Left lobe of liver (tissue), 2 donors: ENCODE data around the gene PDCD1. TPM values are rescaled to one million over a fixed set of nuclear protein-coding genes. Genes with fewer than 3 reads are reported as not detected.
"Not testable (repeated sequence)": the region's sequence is repeated elsewhere in the genome, so short reads cannot be mapped to it uniquely, and the experiment has no call there.

Experiments
- ATAC-seq: fragments of 200-7000 bp; cut with Tn5 transposase; one replicate; pipeline ENCODE4 v1.9.1; 2020; ENCODE audit warnings: mild to moderate bottlenecking, moderate library complexity
- DNase-seq: peaks from one replicate; pipeline ENCODE4 v3.0.0-alpha.2; 2020; ENCODE audit warnings: low spot score
- total RNA-seq: library from RNA; stranded (reverse); gene quantifications from one replicate; pipeline ENCODE4 v1.2.1, GENCODE V29; 2021
- donor health status: DM: no; HTN: no; CAD: no; lungs with moderate emphysema.
- donor health status: DM: no; HTN: yes; CAD: no.

Gene PDCD1
- total RNA-seq, 1 donor from 2014 or later, result 0.18 TPM

DNA sequence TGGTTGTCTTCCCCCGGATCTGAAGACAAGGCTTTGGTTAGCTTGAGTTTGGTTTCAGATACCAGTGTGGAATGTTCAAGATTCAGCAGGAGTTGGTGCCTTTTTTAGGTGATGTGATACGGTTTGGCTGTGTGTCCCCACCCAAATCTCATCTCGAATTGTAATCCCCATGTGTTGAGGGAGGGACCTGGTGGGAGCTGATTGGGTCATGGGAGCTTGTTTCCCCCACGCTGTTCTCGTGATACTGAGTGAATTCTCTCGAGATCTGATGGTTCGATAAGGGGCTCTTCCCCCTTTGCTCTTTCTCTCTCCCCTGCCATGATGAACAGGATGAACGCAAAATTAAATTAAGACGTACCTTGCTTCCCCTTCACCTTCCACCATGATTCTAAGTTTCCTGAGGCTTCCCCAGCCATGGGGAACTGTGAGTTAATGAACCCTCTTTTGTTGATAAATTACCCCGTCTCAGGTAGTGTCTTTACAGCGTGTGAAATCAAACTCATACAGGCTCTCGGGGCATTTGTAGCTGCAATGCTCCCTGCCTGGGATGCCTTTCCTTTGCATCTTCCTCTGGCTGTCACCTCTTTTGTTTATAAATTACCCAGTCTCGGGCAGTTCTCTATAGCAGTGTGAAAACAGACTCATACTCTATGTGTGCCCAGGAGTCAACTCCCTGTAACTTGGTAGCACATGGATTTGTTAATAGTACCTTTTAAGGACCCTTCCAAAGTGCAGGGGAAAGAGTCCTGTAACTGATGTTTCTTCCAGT lies 21.3 kb downstream of the PDCD1 start:
- ATAC-seq (no peak), DNase-seq (no peak)

DNA sequence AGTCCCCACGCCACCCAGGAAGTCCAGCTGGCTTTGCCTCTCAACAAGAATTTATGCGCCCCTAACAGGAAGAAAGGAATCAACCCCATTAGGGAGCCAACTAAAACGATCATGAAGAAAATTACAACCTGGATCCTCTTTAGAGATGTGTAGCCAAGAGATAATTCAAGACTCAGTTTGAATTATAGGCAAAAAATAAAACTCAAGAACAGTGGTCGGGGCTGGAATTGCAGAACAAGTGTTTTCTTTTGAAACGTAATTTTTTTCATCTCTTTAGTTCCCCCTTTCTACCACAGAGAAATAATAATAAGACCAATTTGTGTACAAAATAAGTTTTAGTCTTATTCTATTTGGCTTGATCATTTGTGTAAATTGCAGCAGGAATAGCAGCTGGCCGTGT lies 22.4 kb downstream of the PDCD1 start:
- DNase-seq (no peak), ATAC-seq (no peak)

DNA sequence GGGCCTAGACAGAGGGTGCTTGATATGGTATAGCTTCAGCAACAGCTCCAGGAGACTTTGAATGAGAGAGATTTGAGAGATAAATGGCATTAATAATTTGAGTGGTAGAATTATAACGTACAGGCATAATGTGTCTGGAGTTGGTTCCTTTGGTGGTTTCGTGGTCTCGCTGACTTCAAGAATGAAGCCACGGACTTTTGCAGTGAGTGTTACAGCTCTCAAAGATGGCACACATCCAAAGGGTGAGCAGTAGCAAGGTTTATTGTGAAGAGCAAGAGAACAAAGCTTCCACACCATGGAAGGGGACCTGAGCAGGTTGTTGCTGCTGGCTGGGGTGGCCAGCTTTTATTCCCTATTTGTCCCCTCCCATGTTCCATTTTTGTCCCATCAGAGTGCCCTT lies 23.1 kb downstream of the PDCD1 start:
- ATAC-seq (no peak), DNase-seq (no peak)

DNA sequence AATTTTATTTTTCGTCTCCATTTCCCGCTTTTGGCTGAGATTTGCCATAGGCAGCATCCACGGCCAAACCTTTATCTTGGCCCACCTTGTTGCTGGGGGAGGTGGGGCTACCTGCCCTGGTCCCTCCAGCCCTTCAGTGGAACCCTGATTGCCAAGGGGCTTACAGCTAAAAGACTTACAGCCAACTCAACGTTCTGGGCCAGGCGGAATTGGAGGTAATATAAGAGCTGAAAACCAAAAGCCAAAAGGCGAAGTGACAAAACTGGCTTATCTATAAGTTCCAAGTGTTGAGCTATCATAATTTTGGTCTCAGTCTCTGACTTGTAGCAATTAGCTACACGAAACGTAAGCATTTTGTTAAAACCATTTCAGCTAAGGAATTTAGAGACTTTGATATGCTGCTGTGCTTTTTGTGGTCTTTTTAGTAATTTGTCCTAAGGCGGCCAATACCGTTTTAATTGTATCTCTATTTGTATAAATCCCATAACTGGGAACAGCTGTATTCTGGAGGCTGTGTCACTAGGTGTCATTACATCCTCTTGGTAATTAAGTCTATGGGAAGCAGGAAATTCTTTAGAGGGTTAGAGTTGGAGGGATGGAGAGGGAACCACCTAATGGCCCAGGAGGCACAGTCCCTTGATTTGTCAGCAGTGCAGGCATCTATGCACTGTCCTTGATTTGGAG lies 24.0 kb downstream of the PDCD1 start:
- no peak for ATAC-seq
- no peak for DNase-seq

DNA sequence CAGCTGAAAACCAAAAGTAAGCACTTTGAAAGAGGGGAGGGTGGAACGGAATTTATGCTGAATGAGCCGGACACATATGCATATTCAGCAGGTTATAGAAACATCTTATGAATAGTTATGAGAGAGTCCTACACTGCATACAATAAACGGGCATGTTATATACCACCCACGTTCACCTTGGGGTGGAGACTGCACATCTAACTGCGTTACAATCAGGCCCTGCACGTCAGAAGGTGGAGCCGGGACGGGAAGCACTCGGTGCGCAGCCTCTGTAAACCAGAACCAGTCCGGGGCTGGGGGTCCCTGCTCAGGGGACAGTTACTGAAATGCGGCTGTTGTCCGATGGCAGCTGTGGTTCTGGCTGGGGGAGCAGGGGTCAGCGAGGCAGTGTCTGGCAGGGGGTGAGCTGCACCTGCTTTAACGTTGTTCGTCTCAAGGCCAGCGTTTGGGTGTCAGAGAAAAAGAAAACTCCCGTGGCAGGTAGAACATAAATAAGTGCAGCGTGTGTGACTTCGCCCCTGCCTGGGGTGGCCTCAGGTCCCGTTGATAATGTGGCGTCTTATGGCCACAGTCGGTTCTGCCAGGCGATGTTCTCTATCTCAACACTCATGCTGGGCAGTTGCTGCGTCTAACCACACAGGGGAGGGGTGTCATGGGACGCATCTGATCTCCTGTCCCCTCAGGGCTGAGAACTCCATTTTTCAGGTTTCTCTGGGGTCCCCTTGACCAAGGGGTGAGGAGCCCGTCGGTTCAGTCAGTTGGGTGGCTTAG lies 24.8 kb downstream of the PDCD1 start:
- not testable (repeated sequence) for ATAC-seq, DNase-seq

DNA sequence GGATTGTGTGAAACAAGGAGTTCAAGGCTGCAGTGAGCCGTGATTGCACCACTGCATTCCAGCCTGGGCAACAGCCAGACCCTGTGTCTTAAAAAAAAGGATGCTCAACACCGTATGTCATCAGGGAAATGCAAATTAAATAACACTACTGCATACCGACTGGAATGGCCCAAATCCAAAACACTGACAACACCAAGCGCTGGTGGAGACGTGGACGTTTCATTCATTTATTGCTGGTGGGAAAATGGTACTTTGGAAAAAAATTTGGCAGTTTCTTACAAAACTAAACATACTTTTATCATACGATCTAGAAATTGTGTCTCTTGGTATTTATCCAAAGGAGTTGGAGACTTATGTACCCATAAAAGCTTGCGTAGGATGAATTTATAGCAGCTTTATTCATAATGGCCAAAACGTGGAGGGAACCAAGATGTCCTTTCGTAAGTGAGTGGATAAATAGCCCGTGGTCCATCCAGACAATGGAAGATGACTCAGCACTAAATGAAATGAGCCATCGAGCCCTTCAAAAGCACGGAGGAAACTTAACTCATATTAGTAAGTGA lies 25.5 kb downstream of the PDCD1 start:
- ATAC-seq (no peak), DNase-seq (no peak)

DNA sequence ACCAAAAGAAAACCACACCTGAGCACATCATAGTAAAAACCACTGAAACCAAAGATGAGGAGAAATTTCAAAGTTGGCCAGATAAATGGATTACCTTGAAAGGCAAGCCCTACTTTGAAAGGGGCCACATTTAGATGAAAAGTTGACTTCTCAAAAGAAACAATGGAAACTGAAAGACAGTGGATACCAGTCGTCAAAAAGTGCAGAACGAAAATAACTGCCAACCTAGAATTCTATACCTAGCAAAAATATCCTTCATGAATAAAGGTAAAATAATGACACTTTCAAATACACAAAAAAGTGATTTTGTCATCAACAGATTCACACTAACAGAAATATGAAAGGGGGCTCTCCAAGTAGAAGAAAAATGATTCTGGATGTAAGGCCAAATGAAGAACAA lies 31.3 kb downstream of the PDCD1 start:
- ATAC-seq (no peak), DNase-seq (no peak)

DNA sequence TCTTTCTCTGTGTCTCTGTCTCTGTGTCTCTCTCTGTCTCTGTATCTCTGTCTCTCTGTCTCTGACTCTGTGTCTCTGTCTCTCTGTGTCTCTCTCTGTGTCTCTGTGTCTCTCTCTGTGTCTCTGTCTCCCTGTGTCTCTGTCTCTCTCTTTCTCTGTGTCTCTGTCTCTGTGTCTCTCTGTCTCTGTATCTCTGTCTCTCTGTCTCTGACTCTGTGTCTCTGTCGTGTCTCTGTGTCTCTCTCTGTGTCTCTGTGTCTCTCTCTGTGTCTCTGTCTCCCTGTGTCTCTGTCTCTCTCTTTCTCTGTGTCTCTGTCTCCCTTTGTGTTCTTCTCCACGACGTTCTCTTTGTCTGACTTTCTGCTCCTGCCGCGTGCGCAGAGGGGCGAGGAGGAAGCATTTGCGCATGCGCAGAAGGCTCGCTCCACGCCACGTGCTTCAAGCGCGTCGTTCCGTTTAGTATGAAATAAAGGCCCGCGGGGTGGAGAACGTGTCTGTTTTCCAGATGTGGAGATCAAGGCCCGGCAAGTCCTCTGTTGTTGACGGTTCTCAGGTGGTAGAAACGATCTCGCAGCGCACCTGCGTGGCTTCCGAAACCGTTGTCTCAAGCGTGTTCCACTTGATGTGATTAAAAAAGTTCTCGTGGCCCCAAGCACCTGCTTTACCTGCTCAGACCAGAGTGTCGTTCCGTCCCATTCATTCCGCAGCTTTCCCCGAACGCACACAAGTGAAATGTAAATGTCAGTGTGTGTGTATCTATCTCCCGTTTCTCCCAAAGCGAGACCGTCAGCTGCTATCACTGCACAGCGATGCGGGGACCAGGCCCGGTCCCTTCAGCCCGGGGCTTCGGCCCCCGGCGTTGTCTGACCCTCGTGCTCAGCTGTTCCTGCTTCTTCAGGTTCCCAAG lies 34.9 kb downstream of the PDCD1 start:
- not testable (repeated sequence) for DNase-seq, ATAC-seq

DNA sequence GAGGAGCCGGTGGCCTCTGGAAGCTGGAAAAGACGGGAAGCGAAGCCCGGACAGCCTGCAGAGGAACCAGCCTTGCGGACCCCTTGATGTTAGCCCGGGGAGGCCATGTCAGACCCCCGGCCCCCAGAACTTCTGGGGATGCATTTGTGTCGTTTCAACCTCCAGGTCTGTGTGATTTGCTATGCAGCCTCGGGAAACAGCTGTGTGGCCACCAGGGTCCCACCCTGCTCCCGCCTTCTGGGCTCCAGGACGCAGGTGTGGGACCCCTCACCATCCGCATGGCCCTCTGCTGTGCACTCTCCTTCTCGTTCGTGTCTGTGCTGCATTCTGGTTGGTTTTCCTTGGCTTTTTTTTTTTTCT lies 36.5 kb downstream of the PDCD1 start:
- DNase-seq (no peak), ATAC-seq (no peak)

DNA sequence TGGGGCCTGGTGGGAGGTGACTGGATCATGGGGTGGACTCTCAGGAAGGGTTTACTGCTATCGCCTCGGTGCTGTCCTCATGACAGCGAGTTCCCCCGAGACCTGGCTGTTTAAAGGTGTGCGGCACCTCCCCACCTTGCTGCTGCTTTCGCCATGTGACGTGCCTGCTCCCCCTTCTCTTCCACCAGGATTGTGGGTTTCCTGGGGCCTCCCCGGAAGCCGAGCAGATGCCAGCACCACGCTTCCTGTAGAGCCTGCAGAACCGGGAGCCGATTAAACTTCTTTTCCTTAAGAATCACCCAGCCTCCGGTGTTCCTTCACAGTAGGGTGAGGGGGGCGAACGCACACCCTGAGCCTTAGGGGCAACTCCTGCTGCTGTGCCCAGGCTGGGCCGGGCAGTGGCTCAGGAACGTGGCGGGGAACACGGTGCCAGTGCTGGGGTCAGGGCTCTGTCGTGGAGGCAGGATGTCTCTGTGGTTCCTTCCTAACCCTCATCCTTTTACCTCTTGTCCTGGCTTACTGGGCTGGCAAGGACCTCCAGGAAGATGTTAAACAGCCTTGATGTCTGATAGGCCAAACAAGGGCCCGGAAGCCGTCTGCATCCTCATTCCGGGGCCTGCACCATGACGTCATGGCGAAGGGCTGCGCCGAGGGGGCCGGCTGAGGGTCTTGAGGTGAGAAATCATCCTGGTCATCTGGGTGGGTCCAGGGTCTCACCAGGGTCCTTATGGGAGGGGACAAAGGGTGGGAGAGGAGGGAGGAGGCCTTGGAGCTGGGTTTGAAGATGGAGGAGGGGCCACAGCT lies 37.0 kb downstream of the PDCD1 start:
- DNase-seq, result peak; percentile 44

DNA sequence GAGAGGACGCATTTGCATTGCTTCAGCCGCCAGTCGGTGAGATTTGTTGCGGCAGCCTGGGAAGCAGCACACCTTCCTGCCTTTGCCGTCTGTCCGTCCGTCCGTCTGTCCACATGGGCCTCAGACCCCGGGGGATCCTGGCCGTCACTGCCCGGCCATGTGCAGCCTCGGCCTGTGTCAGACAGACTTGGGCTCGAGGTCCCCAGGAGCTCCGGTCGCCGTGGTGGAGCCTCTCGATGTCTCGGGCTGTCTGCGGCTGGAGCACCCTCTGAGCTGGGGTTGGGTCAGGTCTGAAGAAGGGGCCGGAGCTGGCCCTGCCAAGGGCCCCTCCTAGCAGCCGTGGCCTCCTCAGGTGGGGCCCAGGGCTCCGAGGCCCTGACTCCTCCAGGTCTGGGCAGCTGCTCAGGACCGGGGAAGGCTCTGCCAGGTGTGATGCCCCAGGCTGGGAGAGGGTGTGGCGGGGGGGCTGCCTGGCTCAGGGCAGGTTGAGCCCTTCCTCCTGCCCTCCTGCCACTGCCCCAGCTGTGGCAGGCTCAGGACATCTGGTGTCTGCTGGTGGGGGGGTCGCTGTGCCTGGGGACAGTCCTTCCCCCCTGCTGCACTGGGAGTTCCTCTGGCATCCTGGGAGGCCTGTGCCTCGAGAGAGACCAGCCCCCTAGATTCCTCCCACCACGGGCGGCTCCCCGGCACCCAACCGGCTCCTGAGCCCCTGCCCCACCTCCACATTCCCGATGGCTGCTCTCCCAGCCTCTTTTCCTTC lies 37.9 kb downstream of the PDCD1 start:
- ATAC-seq (no peak), DNase-seq (peak; percentile 44)

More for the DNA sequence above, 37.0 kb downstream of the PDCD1 start:
- ATAC-seq, result no peak

DNA sequence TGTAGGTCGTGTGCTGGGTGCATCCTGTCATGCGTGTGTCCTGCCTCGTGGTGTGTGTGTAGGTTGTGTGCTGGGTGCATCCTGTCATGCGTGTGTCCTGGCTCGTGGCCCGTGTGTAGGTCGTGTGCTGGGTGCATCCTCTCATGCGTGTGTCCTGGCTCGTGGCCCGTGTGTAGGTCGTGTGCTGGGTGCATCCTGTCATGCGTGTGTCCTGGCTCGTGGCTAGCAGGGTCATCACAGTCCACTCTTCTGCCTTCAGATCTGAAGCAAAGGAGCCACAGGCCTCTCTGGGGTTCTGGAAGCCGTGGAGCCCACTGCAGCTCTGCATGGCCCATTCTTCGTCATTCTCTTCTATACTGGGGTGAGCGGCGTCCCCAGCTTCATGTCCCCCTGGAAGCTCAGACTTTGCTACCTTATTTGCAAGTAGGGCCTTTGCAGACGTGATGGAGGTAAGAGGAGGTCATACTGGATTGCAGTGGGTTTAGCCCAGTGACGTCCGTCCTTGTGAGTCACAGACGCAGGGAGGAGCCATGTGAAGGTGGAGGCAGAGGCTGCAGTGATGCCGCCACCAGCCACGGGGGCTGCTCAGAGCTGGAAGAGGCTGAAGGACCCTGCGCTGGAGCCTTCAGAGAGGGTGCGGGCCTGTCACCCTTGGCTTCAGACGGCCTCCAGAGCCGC lies 38.6 kb downstream of the PDCD1 start:
- ATAC-seq, result not testable (repeated sequence)
- peak; percentile 52 for DNase-seq

DNA sequence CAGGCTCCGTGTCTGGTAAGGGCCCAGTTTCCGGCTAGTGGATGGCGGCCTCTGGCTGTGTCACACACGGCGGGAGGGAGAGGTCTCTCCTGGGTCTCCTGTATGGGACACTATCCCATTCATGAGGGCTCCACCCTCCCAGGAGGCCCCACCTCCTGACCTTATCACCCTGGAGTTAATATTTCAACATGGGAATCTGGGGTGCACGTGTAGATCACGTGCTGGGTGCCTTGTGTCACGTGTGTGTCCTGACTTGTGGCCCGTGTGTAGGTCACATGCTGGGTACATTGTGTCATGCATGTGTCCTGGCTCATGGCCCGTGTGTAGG lies 39.8 kb downstream of the PDCD1 start:
- ATAC-seq, result peak; percentile 86
- DNase-seq, result peak; percentile 89

DNA sequence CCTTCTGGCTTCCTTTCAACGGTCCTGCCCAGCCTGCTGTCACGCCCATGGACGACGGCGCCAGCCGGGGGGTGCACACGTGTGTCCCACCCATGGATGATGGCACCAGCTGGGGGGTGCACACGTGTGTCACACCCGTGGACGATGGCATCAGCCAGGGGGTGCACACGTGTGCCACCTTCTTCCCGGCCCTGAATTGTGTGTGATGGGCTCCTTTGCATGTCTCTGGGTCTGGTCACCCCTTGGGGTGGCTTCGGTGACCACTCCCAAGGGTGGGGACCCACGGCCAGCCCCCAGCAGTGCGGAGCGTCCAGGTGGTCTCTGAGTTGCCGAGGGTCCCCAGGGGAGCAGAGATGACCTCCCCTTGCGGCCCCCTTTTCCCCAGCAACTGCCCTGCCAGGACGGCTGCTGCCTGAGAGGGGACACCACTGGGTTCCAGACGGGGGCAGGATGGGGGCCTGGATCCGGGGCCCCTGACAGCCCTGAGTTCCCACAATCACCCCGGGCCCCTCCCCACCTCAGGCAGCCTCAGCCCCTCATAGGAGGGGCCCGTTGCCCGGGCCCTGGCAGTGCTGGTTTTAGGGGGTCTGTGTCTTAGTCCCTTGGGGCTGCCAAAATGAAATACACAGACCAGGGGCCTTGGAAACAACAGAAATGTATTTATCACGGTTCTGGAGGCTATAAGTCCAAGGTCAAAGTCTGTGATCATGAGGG lies 40.3 kb downstream of the PDCD1 start:
- peak; percentile 14 for ATAC-seq

DNA sequence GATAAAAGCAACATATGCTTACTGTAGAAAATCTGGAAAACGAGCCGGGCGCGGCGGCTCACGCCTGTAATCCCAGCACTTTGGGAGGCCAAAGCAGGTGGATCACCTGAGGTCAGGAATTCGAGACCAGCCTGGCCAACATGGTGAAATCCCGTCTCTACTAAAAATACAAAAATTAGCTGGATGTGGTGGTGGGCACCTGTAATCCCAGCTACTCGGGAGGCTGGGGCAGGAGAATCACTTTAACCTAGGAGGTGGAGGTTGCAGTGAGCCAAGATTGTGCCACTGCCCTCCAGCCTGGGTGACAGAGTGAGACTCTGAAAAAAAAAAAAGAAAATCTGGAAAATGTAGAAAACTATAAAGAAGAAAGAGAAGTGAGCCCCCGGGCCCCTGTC lies 40.9 kb downstream of the PDCD1 start:
- ATAC-seq, result not testable (repeated sequence)

More for the DNA sequence above, 40.3 kb downstream of the PDCD1 start:
- peak; percentile 53 for DNase-seq

DNA sequence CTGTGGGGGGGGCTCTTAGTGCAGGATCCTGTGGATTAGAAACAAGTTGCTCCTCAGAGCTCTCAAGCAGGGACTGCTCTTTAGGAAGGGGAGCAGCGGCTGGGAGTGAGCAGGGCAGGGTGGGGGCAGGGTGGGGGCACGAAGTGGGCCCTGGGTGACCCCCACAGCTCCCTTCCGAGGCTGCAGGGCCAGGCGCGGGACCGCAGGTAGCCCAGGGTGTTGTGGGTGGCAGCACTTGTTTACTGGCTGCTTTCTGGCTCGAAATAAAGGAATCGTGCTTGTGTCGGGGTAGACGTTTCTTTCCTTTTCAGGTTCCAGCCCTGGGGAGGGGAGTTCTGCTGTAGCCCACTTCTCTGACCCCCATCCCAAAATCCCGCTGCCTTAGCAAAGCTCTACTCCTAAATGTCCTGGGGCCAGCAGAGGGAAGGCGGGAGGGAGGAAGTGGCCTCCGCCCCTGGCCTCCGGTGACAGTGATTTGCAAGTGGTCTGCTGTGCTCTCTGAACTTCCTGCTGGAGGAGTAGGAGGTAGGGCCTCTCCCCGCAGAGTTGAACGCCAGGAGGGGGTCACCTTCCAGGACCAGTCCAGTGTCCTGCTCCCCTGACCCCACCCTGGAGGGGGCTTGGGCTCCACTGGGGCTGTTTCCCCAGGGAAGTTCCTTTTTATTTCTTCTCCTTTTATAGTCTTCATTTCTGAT lies 41.4 kb downstream of the PDCD1 start:
- DNase-seq (no peak), ATAC-seq (no peak)

More for the DNA sequence above, 40.9 kb downstream of the PDCD1 start:
- not testable (repeated sequence) for DNase-seq
